A549 (cell line): ENCODE measurements around the gene DLG2. TPM values are rescaled to one million over a fixed set of nuclear protein-coding genes. Genes with fewer than 3 reads are reported as not detected.

ENCODE experiments used
- ATAC-seq, 2 experiments: fragments of 200-7000 bp in 1 of 2; fragments of >200 bp in 1 of 2; cut with Nextera tagmentation in 1 of 2; cut with Tn5 transposase in 1 of 2; 3 replicates each; pipeline versions ENCODE4 v1.8.0 to v1.9.1; 2018 to 2020; ENCODE audit warnings: mild to moderate bottlenecking in 1 of 2, moderate library complexity in 1 of 2
- CTCF ChIA-PET: fragments of 300-600 bp; sonication (Branson Sonifier 250); formaldehyde crosslinking; extraction: SDS; loops from one replicate; lab custom pipeline; 2021; ENCODE audit warnings: antibody characterized with exemption, inconsistent platforms; lab: Yijun Ruan, JAX
- POLR2A ChIA-PET: fragments of 350-600 bp; formaldehyde crosslinking; extraction: SDS; loops from one replicate; lab custom pipeline; 2021; ENCODE audit warnings: antibody characterized with exemption, inconsistent platforms; lab: Yijun Ruan, JAX
- DNase-seq, 2 experiments: peaks; one replicate each; pipeline versions ENCODE4 v3.0.0 to v3.0.0-alpha.2; 2011 to 2016; ENCODE audit warnings: low read depth in 1 of 2, low spot score in 1 of 2
- FAIRE-seq: peaks from 2 replicates; lab custom pipeline; 2011; peaks lifted over from hg19 to GRCh38; lab: Jason Lieb, UNC
- H3K27ac ChIP-seq, 2 experiments: fragments of >200 bp; sonication (Bioruptor Twin); formaldehyde crosslinking; 3 replicates each; pipeline ENCODE4 v1.5.1; 2016 to 2017
- H3K4me1 ChIP-seq: fragments of >200 bp; sonication (Bioruptor Twin); formaldehyde crosslinking; 3 replicates; pipeline ENCODE4 v1.6.1; 2016
- H3K4me2 ChIP-seq: fragments of >200 bp; sonication (Bioruptor Twin); formaldehyde crosslinking; 3 replicates; pipeline ENCODE4 v1.6.1; 2016
- H3K4me3 ChIP-seq: fragments of >200 bp; sonication (Bioruptor Twin); formaldehyde crosslinking; 3 replicates; pipeline ENCODE4 v1.5.1; 2016
- H3K9me3 ChIP-seq: fragments of >200 bp; sonication (Bioruptor Twin); formaldehyde crosslinking; 3 replicates; pipeline ENCODE4 v1.6.1; 2016
- CBX8 ChIP-seq: fragments of 200-600 bp; sonication (generic); IDR thresholded peaks from 2 replicates; pipeline ENCODE4 v1.6.1; 2016
- CEBPB ChIP-seq, 2 experiments: fragments of >200 bp in 1 of 2; sonication (Bioruptor Twin) in 1 of 2; formaldehyde crosslinking in 1 of 2; IDR thresholded peaks; 2 replicates each; pipeline ENCODE4 v1.6.1; 2012 to 2016
- CHD4 ChIP-seq: fragments of 200-600 bp; sonication (generic); IDR thresholded peaks from 2 replicates; pipeline ENCODE4 v1.6.1; 2016; ENCODE audit warnings: antibody characterized with exemption, mild to moderate bottlenecking, borderline replicate concordance
- ESRRA ChIP-seq: fragments of 150-350 bp; IDR thresholded peaks from 2 replicates; pipeline ENCODE4 v1.6.1; 2014; ENCODE audit warnings: mild to moderate bottlenecking, low read length, borderline replicate concordance
- FOSL2 ChIP-seq, 2 experiments: fragments of 450-650 bp in 1 of 2; fragments of >200 bp in 1 of 2; sonication (Bioruptor Twin) in 1 of 2; formaldehyde crosslinking; IDR thresholded peaks; 2 replicates each; pipeline versions ENCODE4 v1.5.0 to v1.6.1; 2016 to 2020; ENCODE audit warnings: mild to moderate bottlenecking in 1 of 2, moderate library complexity in 1 of 2
- GATA3 ChIP-seq: IDR thresholded peaks from 2 replicates; pipeline ENCODE4 v1.6.1; 2012; ENCODE audit warnings: borderline replicate concordance
- HOXA7 ChIP-seq: fragments of 250-450 bp; sonication (Bioruptor Pico); IDR thresholded peaks from 2 replicates; pipeline ENCODE4 v1.5.0; 2020; ENCODE audit warnings: mild to moderate bottlenecking, moderate library complexity
- KDM1A ChIP-seq: fragments of 200-600 bp; sonication (generic); IDR thresholded peaks from 2 replicates; pipeline ENCODE4 v1.6.1; 2016; ENCODE audit warnings: low read depth, mild to moderate bottlenecking
- KDM5A ChIP-seq: fragments of 200-600 bp; sonication (generic); IDR thresholded peaks from 2 replicates; pipeline ENCODE4 v1.6.1; 2016; ENCODE audit warnings: antibody characterized with exemption, mild to moderate bottlenecking
- NPAS2 ChIP-seq: fragments of 250-450 bp; sonication (Bioruptor Pico); IDR thresholded peaks from 2 replicates; pipeline ENCODE4 v1.8.0; 2022; ENCODE audit warnings: mild to moderate bottlenecking, moderate library complexity, borderline replicate concordance
- POLR2A ChIP-seq: IDR thresholded peaks from 2 replicates; pipeline ENCODE4 v1.6.1; 2012; ENCODE audit warnings: mild to moderate bottlenecking, low read length
- RCOR1 ChIP-seq: fragments of 150-350 bp; IDR thresholded peaks from 2 replicates; pipeline ENCODE4 v1.6.1; 2014; ENCODE audit warnings: antibody characterized with exemption, low read length, low read depth
- SMC3 ChIP-seq: fragments of >200 bp; sonication (Bioruptor Twin); formaldehyde crosslinking; IDR thresholded peaks from 3 replicates; pipeline ENCODE4 v1.6.1; 2018; ENCODE audit warnings: inconsistent platforms
- SREBF2 ChIP-seq: fragments of 450-650 bp; IDR thresholded peaks from 2 replicates; pipeline ENCODE4 v1.6.1; 2014; ENCODE audit warnings: mild to moderate bottlenecking, moderate library complexity
- TFCP2L1 ChIP-seq: fragments of 250-450 bp; sonication (Bioruptor Pico); IDR thresholded peaks from 2 replicates; pipeline ENCODE4 v1.5.0; 2021; ENCODE audit warnings: mild to moderate bottlenecking
- ZC3H11A ChIP-seq: fragments of 450-650 bp; IDR thresholded peaks from 2 replicates; pipeline ENCODE4 v1.6.1; 2014; ENCODE audit warnings: antibody characterized with exemption, mild to moderate bottlenecking
- ZNF302 ChIP-seq: fragments of 250-450 bp; sonication (Bioruptor Pico); IDR thresholded peaks from 2 replicates; pipeline ENCODE4 v1.9.0; 2021; ENCODE audit warnings: inconsistent platforms, mild to moderate bottlenecking, moderate library complexity
- ZSCAN20 ChIP-seq: fragments of 250-450 bp; sonication (Bioruptor Pico); IDR thresholded peaks from 2 replicates; pipeline ENCODE4 v1.8.0; 2022; ENCODE audit warnings: mild to moderate bottlenecking, moderate library complexity
- WGBS: methylation state at CpG from one replicate; pipeline ENCODE4 v1.1.6; 2017; ENCODE audit errors: missing lambda C conversion rate; 5-methylcytosine and 5-hydroxymethylcytosine counted together
- polyA plus RNA-seq, 4 experiments: library from polyadenylated mRNA; depleted of rRNA in 3 of 4; stranded (reverse); fragments of >200 nt; fragmentation: RNase III in 1 of 4; extraction: RNeasy Plus Mini Kit Qiagen cat#74134 plus additional on column Dnase treatment in 1 of 4; gene quantifications; 2 replicates in 3 of 4; 3 replicates in 1 of 4; pipeline ENCODE4 v1.2.3, GENCODE V29; 2011 to 2017
- TF ChIP-seq, protein P1 (sequence below): fragments of 200-600 bp; sonication (generic); IDR thresholded peaks from 2 replicates; pipeline ENCODE4 v1.6.1; 2016; ENCODE audit warnings: antibody characterized with exemption, mild to moderate bottlenecking, moderate library complexity
- TF ChIP-seq, protein P2 (sequence below): fragments of >200 bp; sonication (Bioruptor Twin); formaldehyde crosslinking; IDR thresholded peaks from 3 replicates; pipeline ENCODE4 v1.6.1; 2016
- TF ChIP-seq, protein P3 (sequence below): IDR thresholded peaks from 2 replicates; pipeline ENCODE4 v1.6.1; 2012
- TF ChIP-seq, protein P4 (sequence below): fragments of 150-350 bp; IDR thresholded peaks from 2 replicates; pipeline ENCODE4 v1.6.1; 2014; ENCODE audit warnings: low read depth, mild to moderate bottlenecking, low read length
- TF ChIP-seq, protein P5 (sequence below): fragments of >200 bp; sonication (Bioruptor Twin); formaldehyde crosslinking; IDR thresholded peaks from 3 replicates; pipeline ENCODE4 v1.5.1; 2016
- TF ChIP-seq, protein P6 (sequence below): fragments of >200 bp; sonication (Bioruptor Twin); formaldehyde crosslinking; IDR thresholded peaks from 2 replicates; pipeline ENCODE4 v1.6.1; 2016

DLG2 gene
- polyA plus RNA-seq, 2 of the 4 experiments (the other 2 are of a cell fraction): 0.26 to 0.79 TPM

DNA sequence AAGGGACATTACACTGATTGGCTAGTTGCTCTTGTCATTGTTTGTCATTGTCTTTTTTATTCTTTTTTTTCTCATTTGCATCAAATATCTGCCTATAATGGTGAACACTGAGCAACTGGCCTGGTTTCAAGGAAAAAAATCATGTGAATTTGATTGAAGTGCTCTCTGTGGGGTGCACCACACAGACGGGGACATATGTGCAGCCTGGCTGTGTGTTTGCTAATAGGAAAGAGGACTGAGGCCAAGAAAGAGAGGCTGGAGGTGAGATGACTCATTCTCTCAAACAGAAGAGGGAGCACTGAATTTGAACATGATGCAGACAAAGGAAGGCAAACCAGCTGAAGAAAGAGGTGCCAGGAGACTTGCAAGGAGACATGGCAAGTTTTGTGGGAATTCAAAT lies 1656.1 kb downstream of the DLG2 start:
- CTCF ChIA-PET: no interaction called here

DNA sequence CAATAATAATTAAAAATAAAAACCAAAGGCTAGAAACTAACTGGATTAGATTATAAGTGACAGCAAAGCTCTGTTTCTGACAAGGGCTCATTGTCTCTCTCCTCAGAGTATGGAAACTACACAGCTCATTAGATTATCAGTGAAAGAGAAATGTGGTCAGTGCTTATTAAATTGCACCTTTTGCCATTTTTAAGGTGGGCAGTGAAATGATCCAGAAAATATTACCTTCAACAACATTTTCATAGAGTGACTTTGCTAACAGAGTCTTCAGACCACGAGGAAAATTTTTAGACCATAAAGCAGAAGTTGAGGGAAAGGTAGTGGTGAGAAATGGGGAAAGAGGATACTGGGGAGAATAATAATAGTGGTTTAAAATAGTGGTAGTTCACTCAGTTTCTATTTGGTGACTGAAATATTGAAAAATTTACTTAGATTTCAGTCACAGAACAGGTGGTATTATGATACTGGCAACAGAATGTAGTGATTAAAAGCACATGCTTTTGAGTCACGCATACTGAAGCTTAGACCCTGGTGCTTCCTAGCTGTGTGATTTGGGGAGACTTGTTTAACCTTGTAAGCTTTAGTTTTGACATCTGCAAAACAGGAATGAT lies 1657.0 kb downstream of the DLG2 start:
- Histone ChIP-seq H3K4me1 (no peaks in the 10 kb centered on the region), H3K4me3 (no peak overlapping the region), H3K27ac (no peak overlapping the region), H3K4me2 (no peak overlapping the region), H3K9me3 (no peaks in the 10 kb centered on the region)
- ChIA-PET CTCF (no interaction called here), POLR2A (no interaction called here)
- no peak for ATAC-seq
- WGBS: 1% methylated on average over 2 of the region's 2 CpGs
- no peak for DNase-seq
- TF ChIP-seq, protein P1, sequence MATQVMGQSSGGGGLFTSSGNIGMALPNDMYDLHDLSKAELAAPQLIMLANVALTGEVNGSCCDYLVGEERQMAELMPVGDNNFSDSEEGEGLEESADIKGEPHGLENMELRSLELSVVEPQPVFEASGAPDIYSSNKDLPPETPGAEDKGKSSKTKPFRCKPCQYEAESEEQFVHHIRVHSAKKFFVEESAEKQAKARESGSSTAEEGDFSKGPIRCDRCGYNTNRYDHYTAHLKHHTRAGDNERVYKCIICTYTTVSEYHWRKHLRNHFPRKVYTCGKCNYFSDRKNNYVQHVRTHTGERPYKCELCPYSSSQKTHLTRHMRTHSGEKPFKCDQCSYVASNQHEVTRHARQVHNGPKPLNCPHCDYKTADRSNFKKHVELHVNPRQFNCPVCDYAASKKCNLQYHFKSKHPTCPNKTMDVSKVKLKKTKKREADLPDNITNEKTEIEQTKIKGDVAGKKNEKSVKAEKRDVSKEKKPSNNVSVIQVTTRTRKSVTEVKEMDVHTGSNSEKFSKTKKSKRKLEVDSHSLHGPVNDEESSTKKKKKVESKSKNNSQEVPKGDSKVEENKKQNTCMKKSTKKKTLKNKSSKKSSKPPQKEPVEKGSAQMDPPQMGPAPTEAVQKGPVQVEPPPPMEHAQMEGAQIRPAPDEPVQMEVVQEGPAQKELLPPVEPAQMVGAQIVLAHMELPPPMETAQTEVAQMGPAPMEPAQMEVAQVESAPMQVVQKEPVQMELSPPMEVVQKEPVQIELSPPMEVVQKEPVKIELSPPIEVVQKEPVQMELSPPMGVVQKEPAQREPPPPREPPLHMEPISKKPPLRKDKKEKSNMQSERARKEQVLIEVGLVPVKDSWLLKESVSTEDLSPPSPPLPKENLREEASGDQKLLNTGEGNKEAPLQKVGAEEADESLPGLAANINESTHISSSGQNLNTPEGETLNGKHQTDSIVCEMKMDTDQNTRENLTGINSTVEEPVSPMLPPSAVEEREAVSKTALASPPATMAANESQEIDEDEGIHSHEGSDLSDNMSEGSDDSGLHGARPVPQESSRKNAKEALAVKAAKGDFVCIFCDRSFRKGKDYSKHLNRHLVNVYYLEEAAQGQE: no peak
- TF ChIP-seq CHD4 (no peak), SREBF2 (no peak), RCOR1 (no peak), NPAS2 (CRISPR knock-in tag) (no peak), ESRRA (no peak), ZNF302 (CRISPR knock-in tag) (no peak), TFCP2L1 (no peak)
- TF ChIP-seq, protein P2, sequence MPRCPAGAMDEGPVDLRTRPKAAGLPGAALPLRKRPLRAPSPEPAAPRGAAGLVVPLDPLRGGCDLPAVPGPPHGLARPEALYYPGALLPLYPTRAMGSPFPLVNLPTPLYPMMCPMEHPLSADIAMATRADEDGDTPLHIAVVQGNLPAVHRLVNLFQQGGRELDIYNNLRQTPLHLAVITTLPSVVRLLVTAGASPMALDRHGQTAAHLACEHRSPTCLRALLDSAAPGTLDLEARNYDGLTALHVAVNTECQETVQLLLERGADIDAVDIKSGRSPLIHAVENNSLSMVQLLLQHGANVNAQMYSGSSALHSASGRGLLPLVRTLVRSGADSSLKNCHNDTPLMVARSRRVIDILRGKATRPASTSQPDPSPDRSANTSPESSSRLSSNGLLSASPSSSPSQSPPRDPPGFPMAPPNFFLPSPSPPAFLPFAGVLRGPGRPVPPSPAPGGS: no peak
- TF ChIP-seq, protein P3, sequence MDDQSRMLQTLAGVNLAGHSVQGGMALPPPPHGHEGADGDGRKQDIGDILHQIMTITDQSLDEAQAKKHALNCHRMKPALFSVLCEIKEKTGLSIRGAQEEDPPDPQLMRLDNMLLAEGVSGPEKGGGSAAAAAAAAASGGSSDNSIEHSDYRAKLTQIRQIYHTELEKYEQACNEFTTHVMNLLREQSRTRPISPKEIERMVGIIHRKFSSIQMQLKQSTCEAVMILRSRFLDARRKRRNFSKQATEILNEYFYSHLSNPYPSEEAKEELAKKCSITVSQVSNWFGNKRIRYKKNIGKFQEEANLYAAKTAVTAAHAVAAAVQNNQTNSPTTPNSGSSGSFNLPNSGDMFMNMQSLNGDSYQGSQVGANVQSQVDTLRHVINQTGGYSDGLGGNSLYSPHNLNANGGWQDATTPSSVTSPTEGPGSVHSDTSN: no peak
- FAIRE-seq: no peak

More for the DNA sequence above, 1656.1 kb downstream of the DLG2 start:
- H3K9me3 ChIP-seq: no peaks in the 10 kb centered on the region
- H3K4me3 ChIP-seq: no peak overlapping the region
- WGBS: 3% methylated on average over 1 of the region's 1 CpG
- POLR2A ChIA-PET: no interaction called here
- ATAC-seq: no peak
- H3K4me1 ChIP-seq: no peaks in the 10 kb centered on the region
- no peak for FAIRE-seq
- TF ChIP-seq GATA3 (no peak), KDM5A (no peak), CEBPB (IDR thresholded peaks at IDR 0.05) (no peak), ZC3H11A (no peak), ZNF302 (CRISPR knock-in tag) (no peak), TFCP2L1 (no peak), KDM1A (no peak), ZSCAN20 (CRISPR knock-in tag) (no peak), ESRRA (no peak), CBX8 (no peak), NPAS2 (CRISPR knock-in tag) (no peak), SMC3 (no peak), HOXA7 (CRISPR knock-in tag) (no peak), FOSL2 (IDR thresholded peaks at IDR 0.05) (no peak), FOSL2 (CRISPR knock-in tag; IDR thresholded peaks at IDR 0.05) (no peak), POLR2A (no peak), CHD4 (no peak)
- TF ChIP-seq, protein P4, sequence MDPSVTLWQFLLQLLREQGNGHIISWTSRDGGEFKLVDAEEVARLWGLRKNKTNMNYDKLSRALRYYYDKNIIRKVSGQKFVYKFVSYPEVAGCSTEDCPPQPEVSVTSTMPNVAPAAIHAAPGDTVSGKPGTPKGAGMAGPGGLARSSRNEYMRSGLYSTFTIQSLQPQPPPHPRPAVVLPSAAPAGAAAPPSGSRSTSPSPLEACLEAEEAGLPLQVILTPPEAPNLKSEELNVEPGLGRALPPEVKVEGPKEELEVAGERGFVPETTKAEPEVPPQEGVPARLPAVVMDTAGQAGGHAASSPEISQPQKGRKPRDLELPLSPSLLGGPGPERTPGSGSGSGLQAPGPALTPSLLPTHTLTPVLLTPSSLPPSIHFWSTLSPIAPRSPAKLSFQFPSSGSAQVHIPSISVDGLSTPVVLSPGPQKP: no peak
- TF ChIP-seq, protein P2: no peak
- TF ChIP-seq, protein P5, sequence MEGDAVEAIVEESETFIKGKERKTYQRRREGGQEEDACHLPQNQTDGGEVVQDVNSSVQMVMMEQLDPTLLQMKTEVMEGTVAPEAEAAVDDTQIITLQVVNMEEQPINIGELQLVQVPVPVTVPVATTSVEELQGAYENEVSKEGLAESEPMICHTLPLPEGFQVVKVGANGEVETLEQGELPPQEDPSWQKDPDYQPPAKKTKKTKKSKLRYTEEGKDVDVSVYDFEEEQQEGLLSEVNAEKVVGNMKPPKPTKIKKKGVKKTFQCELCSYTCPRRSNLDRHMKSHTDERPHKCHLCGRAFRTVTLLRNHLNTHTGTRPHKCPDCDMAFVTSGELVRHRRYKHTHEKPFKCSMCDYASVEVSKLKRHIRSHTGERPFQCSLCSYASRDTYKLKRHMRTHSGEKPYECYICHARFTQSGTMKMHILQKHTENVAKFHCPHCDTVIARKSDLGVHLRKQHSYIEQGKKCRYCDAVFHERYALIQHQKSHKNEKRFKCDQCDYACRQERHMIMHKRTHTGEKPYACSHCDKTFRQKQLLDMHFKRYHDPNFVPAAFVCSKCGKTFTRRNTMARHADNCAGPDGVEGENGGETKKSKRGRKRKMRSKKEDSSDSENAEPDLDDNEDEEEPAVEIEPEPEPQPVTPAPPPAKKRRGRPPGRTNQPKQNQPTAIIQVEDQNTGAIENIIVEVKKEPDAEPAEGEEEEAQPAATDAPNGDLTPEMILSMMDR: no peak
- TF ChIP-seq, protein P6, sequence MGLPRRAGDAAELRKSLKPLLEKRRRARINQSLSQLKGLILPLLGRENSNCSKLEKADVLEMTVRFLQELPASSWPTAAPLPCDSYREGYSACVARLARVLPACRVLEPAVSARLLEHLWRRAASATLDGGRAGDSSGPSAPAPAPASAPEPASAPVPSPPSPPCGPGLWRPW: no peak
- no peak overlapping the region for H3K27ac ChIP-seq
- no peak overlapping the region for H3K4me2 ChIP-seq
- no peak for DNase-seq
